CD4-positive, alpha-beta T cell treated with Interleukin-1 beta for 1 hour (primary cell): ENCODE data around the gene FAM110D.

Source experiments
- DNase-seq, 2 donors: peaks; one replicate each; pipeline ENCODE4 v3.0.0-alpha.2; 2020 to 2022

FAM110D gene

DNA sequence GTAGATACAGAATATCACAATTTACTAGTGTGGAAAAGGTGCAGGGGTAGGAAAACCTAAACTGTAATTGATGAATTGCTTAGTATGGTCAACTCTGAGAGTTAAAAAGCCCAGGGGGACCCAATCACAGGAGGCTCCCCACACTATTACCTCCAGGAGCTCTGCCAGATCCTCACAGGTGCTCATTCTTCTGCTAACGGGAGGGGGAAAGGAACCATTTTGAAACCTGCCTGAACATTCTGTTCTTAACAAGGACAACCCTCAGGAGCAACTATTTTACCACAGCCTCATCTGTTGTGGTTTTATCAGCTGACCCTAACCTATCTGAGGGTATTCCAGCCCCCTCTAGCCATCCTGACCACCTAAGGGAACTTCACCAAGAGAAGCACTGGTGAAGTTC lies 28.2 kb upstream of the FAM110D start:
- no peak for DNase-seq

- DNase-seq, result no peak
Measured at GRCh38 chr1:26132128-26132833, 26.6 kb upstream of the FAM110D start.

DNA sequence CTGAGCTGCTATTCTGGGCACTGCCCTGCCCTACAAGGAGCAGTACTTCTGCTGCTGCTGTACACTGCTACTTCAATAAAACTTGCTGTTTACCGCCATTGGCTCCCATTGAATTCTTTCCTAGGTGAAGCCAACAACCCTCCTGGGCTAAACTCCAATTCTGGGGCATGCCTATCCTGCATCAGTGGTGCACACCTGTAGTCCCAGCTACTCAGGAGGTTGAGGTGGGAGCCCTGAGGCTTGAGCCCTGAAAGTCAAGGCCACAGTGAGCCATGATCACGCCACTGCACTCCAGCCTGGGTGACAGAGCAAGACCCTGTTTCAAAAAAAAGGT lies 26.1 kb upstream of the FAM110D start:
- DNase-seq, result no peak

DNA sequence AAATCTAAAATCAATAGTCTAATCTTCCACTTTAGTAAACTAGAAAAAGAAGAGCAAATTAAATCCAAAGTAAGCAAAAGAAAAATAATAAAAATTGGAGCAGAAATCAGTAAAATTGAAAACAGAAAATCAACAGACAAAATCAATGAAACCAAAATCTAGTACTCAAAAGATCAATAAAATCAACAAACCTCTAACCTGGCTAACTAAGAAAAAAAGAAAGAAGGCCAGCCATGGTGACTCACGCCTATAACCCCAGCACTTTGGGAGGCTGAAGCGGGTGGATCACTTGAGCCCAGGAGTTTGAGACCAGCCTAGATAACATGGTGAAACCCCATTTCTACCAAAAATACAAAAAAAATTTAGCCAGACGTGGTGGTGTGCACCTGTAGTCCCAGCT lies 24.4 kb upstream of the FAM110D start:
- no peak for DNase-seq

GRCh38 chr1:26138974-26139558 lies 19.8 kb upstream of the FAM110D start:
- DNase-seq, result no peak

DNA sequence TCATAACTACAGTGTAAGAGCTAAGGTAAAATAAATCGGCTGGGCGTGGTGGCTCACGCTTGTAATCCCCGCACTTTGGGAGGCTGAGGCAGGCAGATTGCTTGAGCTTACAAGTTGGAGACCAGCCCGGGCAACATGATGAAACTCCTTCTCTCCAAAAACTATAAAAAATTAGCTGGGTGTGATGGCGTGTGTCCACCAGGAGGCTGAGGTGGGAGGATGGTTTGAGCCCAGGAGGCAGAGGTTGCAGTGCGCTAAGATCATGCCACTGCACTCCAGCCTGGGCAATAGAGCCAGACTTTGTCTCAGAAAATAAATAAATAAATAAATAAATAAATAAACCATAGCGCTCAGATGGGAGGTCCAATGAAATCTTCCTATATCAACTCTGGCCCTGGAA lies 16.7 kb upstream of the FAM110D start:
- no peak for DNase-seq

GRCh38 chr1:26145041-26145959 lies 13.6 kb upstream of the FAM110D start:
- peak; percentile 77 for DNase-seq

GRCh38 chr1:26145960-26146294 lies 13.0 kb upstream of the FAM110D start:
- DNase-seq, result no peak

DNA sequence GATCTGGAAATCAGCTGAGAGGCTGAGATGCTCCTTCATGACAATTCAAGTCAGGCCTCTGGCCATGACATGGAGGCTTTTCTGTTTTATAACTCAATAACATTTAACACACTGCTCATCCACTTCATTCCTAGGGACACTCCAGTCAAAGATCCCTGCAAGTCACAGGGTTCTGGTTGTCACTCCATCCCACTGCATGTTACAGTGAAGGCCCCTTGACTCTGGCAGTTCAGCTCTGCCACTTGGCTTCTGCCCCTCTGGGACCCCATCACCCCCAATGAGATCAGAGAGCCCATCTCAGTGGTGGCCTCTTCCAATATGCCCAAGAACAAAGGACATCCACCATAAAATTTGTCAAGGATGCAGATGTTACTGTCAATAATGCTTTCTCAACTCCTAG lies 10.0 kb upstream of the FAM110D start:
- DNase-seq, result no peak

DNA sequence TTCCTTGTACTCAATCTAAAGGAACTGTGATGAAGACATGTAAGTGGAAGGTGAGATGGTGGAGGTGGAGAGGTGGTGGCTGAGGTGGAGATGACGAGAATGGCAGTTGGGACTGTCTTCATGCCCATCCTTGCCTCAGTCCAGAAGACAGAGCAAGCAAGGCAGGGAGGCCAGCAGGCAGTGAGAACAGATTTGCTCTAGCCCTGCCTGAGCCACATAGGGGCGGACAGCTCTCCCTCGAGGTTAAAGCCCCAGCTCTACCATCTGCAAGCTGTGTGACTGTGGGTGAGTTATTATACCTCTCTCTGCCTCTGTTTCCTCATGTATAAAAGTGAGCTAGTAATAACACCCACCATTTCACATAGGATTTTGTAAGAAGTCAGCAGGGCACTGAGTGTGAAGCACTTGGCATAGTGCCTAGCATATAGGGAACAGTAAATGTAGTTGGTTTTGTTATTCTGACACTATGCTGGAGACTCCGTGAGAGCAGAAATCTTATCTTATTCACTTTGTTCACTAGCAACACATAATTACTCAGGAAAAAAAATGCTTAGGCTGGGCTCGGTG lies 4.8 kb upstream of the FAM110D start:
- no peak for DNase-seq

DNA sequence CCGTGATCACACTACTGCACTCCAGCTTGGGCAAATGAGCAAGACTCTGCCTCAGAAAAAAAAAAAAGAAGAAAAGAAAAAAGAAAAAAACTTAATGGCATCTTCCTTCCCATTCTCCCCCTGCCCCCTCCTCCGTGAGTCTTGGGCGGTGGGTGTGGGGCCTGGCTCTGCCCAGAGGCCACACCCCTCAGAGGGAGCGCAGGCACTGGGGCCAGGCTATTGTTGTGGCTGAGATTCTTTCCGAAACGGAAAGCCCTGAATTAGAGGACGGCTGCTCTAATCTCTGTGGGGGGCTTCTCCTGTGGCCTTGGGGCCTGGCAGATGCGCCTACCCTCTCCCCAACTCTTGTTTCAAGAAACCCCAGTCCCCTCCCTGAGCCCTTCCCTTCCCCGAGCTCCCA lies 4.1 kb upstream of the FAM110D start:
- no peak for DNase-seq

DNA sequence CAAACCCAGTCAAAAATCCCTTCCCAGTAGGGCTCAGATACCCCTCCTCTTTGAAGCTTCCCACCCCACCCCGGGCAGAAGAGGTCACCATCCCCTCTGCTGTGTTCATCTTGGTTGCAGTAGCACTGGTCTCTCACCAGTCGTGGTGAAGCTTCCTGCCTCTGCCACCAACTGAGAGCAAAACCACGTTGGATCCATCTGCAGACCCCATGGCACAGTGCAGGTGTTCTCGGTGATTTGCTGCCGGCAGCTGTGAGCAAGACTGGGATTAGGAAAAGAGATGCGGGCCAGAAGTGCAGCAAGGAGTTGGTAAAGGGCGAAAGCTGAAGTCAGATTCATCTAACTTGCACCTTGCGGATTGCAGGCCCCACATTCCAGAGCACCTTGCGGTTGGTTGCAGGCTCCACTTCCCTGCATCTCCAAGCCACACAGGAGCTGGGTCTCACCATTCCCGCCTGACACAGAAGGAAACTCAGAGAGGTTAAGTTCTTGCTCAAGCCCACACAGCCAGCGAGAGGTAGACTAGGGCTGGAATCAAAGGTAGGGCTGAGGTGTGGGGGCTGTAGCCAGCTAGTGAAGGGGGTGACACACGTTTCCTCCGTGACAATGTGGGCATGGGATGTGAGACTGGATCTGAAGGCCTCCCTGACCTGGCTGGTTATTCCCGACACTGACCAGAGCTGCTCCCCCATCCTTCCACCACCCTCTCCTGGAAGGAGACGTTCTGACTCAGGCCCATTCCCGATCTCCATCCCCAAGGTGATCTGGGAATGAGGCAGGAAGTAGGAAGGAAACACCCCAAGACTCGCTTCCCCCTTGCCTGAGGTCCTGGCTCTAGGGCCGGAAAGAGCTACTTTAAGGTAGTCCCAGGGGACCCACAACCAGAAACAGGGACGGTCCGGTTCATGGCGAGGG lies 3.3 kb upstream of the FAM110D start:
- DNase-seq, result no peak

- no peak for DNase-seq
Measured at GRCh38 chr1:26156285-26157038, 2.4 kb upstream of the FAM110D start.

- DNase-seq, result no peak
Measured at GRCh38 chr1:26158271-26158907, 490 bp upstream of the FAM110D start.

DNA sequence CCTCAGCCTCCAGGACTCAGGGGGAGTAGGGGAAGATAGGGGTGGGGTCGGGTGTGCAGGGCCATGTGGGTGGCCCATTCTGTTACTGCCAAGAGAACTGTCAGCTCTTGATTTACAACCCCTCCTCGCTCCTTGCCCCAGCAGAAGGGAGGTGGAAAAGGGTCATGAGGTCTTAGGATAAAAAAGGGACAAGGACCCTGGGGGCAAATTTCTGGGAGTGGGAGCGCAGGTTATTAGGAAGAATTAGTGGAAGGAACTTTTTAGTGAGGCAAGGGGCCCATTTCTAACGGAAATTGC lies 812 bp downstream of the FAM110D start:
- DNase-seq, result no peak

DNA sequence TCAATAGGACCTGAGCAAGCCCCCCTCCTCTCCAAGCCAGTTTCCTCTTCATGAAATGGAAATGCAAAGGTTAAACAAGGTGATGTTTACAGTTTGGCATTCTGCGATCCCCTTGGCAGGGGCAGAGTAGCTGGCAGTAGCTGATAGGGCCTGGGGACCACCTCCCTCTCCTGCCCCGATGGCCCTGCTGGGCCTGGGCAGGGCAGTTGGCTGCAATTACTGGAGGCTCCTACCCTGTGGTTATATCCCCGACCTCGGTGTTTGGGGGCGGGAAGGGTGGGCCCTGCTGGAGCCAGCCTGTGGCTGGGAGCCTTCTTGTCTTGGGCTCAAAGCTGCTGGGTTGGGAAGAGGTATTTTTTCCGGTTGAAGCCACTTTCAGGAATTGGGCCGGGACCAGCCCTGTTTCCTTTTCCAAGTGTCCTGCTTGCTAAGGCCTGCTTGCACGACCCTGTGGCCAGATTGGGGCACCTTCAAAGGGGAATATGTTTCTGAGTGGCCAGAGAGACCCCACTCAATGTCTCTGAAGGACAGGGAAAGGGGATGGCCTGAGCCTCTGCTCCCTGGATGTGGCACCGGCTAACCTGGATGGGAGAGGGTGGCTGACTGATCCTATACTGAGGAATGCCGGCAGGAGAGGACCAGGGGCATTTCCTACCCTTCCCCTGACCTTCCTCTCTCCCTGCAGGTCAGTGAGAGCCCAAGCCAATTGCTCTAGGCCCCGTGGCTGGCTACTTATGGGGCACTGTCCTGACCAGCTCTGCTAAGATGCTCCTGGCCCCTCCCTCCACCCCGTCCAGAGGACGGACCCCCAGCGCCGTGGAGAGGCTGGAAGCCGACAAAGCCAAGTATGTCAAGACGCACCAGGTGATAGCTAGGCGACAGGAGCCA lies 1.9 kb downstream of the FAM110D start:
- DNase-seq, result no peak

DNA sequence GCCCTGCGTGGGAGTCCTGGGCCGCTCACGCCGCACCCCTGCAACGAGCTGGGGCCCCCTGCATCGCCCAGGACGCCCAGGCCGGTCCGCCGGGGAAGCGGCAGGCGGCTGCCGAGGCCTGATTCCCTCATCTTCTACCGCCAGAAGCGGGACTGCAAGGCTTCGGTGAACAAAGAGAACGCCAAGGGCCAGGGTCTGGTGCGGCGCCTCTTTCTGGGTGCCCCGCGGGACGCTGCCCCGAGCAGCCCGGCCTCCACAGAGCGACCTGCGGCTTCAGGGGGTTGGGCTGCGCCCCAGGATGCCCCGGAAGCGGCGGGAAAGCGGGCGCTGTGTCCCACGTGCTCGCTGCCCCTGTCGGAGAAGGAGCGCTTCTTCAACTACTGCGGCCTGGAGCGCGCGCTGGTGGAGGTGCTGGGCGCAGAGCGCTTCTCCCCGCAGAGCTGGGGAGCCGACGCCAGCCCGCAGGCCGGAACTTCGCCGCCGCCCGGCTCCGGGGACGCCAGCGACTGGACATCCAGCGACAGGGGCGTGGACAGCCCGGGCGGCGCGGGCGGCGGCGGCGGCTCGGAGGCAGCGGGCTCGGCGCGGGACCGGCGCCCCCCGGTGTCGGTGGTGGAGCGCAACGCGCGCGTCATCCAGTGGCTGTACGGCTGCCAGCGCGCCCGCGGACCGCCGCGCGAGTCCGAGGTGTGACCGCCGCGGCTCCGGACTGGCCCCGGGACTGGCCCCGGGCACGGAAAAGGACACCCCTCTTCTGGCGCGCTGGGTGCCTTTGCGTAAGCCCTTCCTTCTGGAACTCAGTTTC lies 2.7 kb downstream of the FAM110D start:
- DNase-seq, result peak; percentile 25 to 36

- DNase-seq, result no peak
Measured at GRCh38 chr1:26162220-26162709, 3.4 kb downstream of the FAM110D start.

DNA sequence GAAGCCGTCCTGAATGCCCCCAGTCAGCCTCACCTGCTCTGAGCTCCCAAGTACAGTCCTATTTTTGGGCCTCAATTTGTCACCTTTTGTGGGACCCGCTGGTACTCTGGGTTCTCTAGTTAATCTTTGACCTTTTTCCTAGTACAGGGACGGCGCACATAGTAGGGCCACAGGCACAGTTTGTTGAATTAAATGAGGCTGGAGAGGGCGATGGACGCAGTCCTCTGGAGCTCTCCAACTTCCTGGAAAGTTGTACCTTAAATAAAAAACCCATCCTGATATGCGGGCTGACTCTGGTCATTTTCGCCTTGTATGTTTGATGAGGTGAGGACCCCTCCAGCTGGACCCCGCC lies 4.8 kb downstream of the FAM110D start:
- DNase-seq, result no peak
